ENCODE results near the gene BTBD17.

Gene BTBD17

DNA sequence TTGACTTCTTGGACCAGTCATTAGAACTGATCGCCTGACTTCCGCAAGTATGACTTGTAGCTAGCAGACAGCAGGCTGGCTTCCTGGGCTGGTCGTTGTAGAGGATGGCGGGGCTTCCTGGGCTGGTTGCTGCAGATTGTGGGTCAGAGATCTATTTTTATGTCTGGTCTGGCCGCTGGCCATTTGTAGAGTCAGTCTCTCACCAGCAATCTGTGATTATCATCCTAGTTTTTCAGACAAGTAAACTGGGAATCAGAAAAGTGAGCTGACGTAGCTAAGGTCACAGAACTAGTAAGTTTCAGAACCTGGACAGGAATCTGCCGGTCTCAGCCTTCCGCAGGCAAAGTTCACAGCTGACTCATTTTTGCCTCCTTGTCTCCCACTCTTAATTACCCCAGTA lies 24.7 kb upstream of the BTBD17 start:
- no peak for DNase-seq

DNA sequence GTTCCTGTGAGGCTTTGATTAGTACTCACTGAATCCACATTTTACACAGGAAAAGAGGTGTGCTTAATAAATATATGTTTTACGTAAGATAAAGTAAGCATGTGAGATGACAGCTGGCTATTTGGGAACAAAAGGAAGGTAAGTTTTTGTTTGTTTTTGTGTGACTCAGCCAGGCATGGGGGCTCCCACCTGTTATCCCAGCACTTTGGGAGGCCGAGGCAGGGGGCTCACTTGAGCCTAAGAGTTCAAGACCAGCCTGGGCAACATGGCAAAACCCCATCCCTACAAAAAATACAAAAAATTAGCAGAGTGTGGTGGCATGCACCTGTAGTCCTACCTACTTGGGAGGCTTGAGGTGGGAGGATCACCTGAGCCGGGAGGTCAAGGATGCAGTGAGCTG lies 23.5 kb upstream of the BTBD17 start:
- no peak for DNase-seq

DNA sequence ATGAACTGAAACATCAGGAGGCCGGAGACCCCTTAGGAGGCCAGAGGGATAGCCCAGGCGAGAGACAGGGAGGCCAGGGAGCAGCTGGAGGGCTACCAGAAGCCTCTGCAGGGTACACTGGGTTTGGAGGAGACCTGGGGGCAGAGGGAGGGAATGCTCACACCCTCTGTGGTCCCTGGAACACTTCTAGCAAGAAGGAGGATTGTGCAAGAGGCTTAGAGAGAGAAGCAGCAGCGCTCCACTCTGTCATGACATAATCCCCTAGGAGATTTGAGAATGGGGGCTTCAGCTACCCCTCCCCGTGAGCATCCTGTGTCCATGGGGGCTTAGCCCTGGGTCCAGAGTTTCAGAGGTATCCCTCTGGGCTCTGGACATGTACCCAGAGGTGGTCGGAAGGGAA lies 21.5 kb upstream of the BTBD17 start:
- DNase-seq: no peak

DNA sequence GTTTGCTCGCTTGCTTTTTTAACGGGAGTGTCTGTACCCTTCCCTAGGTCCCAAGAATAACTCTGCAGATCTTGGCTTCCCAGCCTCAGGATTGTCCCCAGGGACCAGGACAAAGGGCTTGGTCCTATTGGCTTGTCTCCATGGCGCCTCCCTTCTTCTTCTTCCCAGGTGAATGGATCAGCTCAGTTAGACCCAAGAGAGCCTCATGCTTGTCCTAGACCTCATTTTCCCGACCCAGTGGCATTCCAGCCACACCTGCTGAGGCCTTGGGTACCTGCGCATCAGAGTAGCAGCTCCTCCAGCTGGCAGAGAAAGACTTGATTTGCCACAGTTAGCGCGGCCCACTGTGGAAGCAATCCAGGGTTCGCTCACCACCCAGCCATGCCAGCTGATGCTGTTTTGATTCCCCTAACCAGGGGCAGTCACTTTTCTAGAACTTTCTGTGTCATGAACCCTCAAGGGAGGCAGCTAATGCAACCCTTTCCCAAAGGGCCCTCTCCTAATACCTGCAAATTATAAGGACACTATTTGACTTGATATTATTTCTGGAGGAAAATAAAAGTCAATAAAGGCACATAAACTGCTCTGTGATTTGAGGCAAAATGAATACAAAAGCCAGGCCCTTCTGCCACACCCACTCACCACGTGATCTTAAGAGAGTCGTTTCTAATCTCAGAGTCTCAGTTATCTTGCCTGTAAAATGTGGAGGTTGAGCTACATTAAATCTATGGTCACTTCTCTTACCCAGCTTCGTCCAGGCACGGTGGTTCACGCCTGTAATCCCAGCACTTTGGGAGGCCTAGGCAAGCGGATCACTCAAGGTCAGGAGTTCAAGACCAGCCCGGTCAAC lies 19.5 kb upstream of the BTBD17 start:
- DNase-seq: no peak

DNA sequence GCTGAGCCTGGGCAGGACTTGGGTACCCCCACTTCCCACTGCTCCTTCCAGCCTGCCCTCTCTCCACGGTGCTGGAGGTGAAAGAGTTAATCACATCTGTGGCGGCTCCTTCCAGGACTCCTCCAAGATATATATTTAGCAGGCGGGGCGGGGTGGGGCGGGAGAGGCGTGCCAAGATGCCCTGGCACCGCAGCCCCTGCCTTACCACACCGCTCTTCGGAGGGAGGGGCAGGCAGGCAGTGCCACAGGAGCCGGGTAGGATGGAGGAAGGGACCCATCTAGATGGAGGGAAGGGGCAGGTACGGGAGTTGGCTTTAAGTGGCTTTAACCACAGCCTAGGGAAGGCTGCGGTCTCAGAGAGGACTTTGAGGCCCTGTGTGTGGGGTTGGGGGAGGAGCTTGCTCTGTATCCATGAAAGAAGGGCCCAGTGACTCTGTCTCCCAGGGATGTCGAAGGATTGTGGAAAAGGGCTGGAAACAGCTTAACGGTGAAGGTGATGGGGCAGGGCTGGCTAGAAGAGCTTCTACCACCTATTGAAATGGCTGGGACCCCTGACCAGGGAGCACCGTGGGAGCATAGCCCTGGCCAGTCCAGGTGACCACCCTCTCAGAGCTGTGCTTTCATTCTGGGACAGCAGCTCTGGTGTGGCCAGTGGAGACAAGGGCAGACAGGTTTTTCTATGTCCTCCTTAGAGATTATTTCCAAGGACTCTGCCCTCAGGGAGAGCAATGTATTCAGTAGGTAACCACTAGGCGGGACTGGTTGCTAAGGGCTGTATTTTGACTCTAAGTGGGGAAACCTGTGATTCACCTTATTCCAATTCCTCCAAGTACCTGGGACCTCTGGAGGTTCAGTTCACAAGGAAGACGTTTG lies 18.7 kb upstream of the BTBD17 start:
- DNase-seq: no peak

DNA sequence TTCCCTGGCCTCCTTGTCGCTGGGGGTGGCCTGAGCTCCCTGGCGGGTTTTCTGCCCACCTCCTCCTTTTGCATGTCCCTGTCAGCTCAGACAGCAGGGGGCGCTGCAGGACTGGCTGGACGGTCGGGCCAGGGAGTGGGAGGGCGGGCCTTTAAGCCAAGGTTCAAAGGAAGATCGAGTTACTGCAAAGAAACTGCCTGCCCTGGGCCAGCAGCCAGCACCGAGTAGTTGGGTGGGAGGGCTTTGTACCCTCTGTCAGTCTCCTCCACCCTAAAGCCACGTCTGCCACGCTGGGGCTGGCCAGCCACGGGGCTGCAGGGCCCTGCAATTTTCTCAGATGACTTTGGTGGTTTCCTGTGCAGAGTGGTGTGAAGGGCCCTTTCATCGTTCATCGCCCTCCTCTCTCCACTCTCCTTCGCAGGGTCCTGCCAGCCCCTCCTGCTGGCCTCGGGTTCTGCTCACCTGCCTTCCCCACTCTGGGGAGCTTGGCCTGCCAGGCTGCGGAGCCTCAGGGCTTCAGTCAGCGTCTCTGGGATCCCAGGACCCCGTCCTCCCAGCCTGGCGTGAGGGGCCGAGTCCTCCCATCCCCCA lies 17.9 kb upstream of the BTBD17 start:
- peak; percentile 100 for DNase-seq

DNA sequence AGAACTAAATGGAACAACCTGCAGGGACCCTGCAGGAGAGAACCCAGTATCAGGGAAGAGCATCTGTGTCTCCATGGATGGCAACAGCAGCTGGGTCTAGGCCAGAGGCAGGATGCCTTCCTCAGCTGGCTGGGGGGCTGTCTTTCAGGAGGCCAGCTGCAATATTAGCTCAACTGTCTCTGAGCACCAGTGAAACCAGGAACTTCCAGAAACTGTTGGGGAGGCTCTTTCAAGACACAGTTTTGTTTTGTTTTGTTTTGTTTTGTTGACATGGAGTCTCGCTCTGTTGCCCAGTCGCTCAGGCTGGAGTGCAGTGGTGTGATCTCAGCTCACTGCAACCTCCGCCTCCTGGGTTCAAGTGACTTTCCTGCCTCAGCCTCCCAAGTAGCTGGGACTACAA lies 13.2 kb upstream of the BTBD17 start:
- DNase-seq: no peak

DNA sequence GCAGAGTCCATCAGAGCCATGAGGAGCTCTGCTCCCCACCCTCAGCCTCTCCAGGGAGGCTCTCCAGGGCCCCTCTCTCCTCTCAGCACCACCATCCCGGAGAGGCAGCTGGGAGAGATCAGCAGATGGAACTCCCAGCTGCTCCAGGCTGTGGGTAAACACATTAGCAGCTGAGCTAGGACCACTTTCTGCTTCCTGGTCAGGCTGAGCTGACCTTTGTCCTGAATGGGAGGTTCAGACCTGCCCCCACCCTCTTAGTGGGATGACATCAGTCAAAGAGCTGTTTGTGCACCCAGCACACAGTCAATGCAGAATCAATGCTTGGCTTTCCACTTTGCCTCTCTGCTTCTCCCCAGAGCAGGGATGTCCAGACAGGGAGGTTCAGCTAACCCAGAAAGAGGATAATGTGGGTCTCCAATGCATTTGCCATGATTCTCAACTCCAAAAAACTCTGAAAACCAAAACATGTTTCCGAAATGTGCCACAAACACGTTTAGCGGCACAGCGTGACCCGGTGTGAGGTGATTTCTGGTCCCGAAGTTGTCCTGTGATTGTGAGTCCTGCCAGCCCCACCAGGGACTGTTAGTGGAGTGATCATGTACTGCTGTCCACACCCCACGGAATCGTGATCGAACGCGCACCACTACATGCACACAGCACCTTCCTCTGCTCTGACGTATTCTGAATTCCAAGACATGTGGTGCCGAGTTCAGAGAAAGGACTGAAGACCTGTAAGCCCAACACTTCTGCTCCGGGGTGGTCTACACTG lies 12.4 kb upstream of the BTBD17 start:
- no peak for DNase-seq

DNA sequence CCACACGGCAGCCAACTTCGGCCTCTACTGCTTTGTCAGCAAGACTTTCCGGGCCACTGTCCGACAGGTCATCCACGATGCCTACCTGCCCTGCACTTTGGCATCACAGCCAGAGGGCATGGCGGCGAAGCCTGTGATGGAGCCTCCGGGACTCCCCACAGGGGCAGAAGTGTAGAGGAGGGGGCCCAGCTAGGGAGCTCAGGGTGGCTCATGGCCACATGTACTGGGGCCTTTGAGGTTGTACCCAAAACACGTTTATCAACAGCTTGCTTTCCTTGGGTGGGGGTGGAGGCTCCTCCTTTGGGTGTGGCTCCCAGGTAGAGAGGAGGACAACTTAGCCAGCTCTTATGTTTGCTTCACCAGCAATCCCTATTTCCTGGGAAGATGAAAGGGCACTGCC lies 10.8 kb upstream of the BTBD17 start:
- no peak for DNase-seq

- no peak for DNase-seq
Measured at GRCh38 chr17:74371653-74372147, 10.0 kb upstream of the BTBD17 start.

GRCh38 chr17:74369665-74370490 lies 8.2 kb upstream of the BTBD17 start:
- no peak for DNase-seq

GRCh38 chr17:74369221-74369620 lies 7.6 kb upstream of the BTBD17 start:
- DNase-seq: peak; percentile 76

DNA sequence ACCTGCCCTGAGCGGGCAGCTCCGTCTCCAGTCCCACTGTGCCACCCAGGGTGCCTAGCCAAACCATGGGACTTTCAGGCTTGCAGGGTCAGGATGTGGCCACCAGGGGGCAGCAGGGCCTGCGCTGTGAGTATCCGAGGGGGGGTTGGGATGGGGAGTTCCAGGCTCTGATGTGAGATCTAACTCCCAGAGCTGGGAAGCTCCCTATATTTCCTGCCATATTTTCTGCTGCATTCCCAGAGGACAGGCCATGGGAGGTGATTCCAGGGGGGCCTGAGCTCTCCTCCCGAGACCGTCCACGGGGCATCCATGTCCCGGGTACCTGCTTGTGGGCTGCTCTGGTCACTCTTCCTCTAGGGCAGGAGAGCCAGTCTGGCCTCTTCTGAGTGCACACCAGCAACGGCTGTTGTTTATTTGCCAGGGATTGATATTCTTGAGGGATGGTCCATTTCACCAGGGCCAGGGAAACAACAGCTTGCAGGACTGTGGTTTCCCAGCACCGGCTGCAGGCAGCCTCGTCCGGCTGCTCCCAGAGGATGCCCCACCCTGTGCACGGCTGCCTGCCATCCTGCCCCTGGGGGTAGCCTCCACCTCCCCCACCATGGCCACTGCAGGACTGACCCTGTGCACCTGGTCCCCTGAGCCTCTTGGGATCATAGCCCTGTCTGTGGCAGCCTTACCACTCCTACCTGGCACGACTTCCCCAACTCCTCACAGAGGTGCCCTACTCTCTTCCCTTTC lies 6.8 kb upstream of the BTBD17 start:
- peak; percentile 90 for DNase-seq

DNA sequence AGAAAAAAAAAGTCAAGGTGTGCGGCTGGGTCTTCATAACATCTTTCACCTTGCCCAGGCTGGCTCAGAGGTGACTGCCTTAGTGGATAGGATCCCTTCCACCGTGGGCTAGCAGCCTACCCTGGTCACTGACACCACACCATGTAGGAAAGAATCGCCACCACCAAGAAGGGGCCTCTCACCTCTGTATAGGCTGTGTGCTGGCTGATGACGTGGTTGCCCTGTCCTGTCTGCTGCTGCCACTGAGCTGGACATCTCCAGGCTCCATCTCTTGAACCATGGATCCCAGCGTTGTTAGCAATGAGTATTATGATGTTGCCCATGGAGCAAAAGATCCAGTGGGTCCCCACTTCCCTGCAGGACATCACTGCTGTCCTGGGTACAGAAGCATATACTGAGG lies 5.5 kb upstream of the BTBD17 start, which contains the start of gene GPR142:
GPR142 (plus strand) TSS at position 301 of the 400 bp plus-strand sequence. CDS start 2,035 bp downstream, outside the sequence.
- no peak for DNase-seq

- DNase-seq: no peak
Measured at GRCh38 chr17:74362810-74363498, 1.3 kb upstream of the BTBD17 start.

DNA sequence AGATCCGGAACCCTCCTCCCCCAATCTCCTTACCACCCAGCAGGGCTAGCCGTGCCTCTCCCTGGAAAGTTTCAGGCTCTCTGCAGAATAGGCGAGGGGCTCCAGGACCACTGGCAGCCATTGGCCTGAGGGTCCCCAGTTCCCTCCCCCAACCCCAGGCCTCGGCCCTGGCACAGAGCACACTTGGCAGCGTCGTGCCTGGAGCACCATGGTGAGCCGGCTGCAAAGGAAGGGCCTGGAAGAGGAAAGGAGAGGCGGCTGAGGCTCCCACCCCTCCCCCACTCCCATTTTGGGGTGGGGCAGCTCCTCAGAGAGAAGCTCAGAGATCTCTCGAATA lies 369 bp upstream of the BTBD17 start:
- DNase-seq: no peak

DNA sequence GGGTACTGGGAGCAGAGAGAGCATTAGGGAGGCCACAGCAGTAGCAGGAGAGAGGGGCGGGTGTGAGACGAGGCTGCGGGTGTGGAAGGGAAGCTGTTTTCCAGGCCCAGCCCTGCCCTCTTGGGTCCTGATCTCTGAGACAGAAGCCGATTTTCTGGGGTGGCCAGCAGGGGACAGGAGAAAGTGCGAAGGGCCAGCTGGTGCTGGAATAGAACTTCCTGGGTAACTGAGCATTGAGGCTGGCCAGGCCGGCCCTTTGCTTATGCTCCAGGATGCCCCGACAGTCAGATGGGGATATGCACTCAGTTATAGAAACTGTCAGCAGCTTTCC lies 804 bp downstream of the BTBD17 start:
- no peak for DNase-seq

DNA sequence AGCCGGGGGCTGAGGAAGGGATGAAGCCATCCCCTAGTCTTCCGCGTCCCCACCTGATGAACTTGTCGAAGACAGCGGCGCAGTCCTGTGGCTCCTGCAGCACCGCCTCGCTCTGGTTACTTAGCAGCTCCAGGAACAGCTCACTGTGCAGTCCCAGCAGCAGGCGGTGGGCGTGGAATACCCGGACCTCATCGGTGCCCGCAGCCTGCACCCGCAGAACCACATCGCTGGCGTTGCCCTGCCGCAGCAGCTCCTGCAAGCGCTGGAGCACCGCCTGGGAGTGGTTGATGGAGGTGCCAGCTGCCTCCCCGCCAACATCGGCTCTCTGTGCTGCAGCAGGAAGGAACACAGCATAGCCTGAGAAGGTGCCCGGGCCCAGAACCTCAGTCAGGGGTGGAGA lies 1.8 kb downstream of the BTBD17 start:
- DNase-seq: no peak

GRCh38 chr17:74358697-74359096 lies 3.0 kb downstream of the BTBD17 start:
- no peak for DNase-seq

- DNase-seq: no peak
Measured at GRCh38 chr17:74357466-74357809, 4.2 kb downstream of the BTBD17 start.

Measured in activated CD8-positive, alpha-beta memory T cell treated with anti-CD3 and anti-CD28 coated beads, Interleukin-2, amount 50 U/mL, for 48 hours (primary cell).